HUES64 (cell line): ENCODE measurements around the gene GNAT1.

Source experiments
- H3K27ac ChIP-seq: 2 replicates; pipeline ENCODE4 v1.7.0; 2013; ENCODE audit warnings: low read depth, low read length, inconsistent platforms
- H3K27me3 ChIP-seq: 2 replicates; pipeline ENCODE4 v1.6.1; 2013; ENCODE audit warnings: mild to moderate bottlenecking, low read length; ENCODE audit not compliant: insufficient read depth
- H3K36me3 ChIP-seq: 2 replicates; pipeline ENCODE4 v1.6.1; 2013; ENCODE audit warnings: mild to moderate bottlenecking, low read length; ENCODE audit not compliant: insufficient read depth
- H3K4me1 ChIP-seq: 2 replicates; pipeline ENCODE4 v1.6.1; 2013; ENCODE audit warnings: mild to moderate bottlenecking, low read length, moderate library complexity; ENCODE audit not compliant: insufficient read depth
- H3K4me3 ChIP-seq: 2 replicates; pipeline ENCODE4 v1.5.1; 2013; ENCODE audit warnings: mild to moderate bottlenecking, low read length, moderate library complexity
- H3K9ac ChIP-seq: 2 replicates; pipeline ENCODE4 v1.6.1; 2013; ENCODE audit warnings: mild to moderate bottlenecking, low read depth, low read length
- H3K9me3 ChIP-seq: 2 replicates; pipeline ENCODE4 v1.6.1; 2013; ENCODE audit warnings: low read depth, low read length; ENCODE audit not compliant: insufficient read depth
- WGBS: fragments of 150-250, 120-280 bp; methylation state at CpG from one replicate; pipeline ENCODE4 v1.1.7; 2013; ENCODE audit warnings: missing lambda C conversion rate; 5-methylcytosine and 5-hydroxymethylcytosine counted together

GNAT1 gene

GRCh38 chr3:50169858-50170257 lies 21.6 kb upstream of the GNAT1 start:
- Histone ChIP-seq H3K27me3 (no peaks in the 10 kb centered on the region), H3K9me3 (no peaks in the 10 kb centered on the region), H3K4me1 (peaks cover 23% of the 10 kb centered on the region), H3K36me3 (peaks cover 6% of the 10 kb centered on the region; the same call in 1 of the 2 replicates), H3K4me3 (no peak overlapping the region), H3K9ac (no peak overlapping the region), H3K27ac (no peak overlapping the region)
- WGBS: 88% methylated on average over 1 of the region's 1 CpG

DNA sequence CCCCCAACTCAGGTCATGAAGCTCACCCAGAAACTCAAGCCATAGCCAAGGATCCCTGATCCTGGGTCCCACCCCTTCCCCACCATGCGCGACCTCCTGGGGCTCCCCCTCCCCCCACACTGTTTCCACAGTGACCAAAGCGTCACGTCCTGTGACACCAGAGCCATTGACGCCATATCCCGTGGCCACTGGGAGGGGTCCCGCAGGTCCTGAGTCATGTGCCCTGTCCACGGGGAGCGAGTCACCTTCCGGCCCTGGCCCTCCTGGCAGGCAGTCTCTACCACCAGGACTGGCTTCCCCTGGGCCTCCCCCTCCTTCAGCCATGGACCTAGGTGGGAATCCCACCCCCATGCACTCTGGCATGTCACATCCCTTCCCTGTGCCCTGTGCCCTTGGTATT lies 20.7 kb upstream of the GNAT1 start:
- no peak overlapping the region for H3K27ac ChIP-seq
- no peak overlapping the region for H3K9ac ChIP-seq
- H3K27me3 ChIP-seq: no peaks in the 10 kb centered on the region
- no peak overlapping the region for H3K4me3 ChIP-seq
- H3K36me3 ChIP-seq: peaks cover 13% of the 10 kb centered on the region
- peaks cover 18% of the 10 kb centered on the region for H3K4me1 ChIP-seq
- no peaks in the 10 kb centered on the region for H3K9me3 ChIP-seq
- WGBS: 87% methylated on average over 10 of the region's 10 CpGs

DNA sequence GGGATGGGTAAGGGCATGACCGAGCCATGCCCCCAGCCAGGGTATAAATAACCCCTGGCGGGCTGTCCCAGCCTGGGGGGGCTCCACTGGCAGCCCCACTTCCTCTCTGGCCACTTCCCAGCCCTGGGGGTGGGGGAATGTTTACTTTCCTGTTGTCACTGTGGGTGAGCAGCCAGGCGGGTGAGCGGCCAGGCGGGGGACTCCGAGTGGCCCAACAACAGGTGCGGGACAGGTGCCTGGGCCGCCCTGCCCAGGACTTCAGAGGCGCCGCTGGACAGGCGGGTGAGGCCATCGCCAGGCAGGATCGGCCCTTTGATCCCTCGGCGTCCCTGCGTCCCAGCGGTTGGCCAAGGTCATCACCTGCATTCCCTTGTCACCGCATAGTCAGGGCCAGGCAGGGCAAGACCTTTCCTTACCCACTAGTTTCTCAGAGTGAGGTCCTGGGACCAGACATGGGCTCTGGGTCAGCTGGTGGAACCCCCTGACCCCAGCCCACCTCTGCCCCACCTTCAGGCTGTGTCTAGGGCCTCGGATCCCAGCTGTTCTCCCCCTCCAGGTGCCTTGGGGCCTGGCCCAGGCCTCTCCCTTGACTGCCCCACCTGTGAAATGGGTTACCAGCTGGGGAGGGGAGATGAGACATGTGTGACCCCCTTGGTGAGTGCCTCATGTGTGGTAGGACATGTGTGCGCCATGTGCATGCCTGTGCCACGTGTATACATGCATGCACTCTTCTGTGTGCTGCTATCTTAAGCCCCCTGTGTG lies 19.7 kb upstream of the GNAT1 start:
- no peak overlapping the region for H3K9ac ChIP-seq
- H3K4me1 ChIP-seq: peaks cover 8% of the 10 kb centered on the region; the same call in 1 of the 2 replicates
- peaks cover 22% of the 10 kb centered on the region for H3K36me3 ChIP-seq
- H3K27me3 ChIP-seq: no peaks in the 10 kb centered on the region
- no peaks in the 10 kb centered on the region for H3K9me3 ChIP-seq
- H3K4me3 ChIP-seq: no peak overlapping the region
- 92% methylated on average over 20 of the region's 21 CpGs for WGBS
- H3K27ac ChIP-seq: no peak overlapping the region

DNA sequence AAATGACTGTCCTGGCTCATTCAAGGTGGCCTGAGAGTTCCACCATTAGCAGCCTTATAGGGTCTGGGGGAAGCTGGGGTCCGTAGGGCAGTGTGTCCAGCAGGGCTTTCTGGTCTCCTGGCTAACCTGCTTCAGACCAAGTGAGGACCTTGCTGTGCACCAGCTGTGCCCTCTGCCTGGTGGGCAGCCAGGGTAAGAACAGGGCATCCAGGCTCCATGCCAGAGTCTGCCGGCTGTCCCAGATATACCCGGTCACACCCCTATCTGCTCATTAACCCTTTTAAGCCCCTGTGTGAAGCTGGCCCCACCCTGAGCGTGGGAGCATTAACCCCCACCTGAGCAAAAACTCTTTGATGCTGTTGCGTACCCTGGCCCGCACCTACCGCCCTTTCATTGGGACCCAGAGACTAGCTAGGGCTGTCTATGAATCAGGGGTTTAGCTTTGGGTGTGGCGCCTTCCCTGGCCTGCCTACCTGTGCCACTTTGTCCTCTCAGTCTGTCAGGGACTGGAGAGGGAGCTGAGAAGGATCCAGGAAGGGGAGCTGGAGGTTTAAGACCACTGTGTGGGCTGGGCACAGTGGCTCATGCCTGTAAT lies 18.7 kb upstream of the GNAT1 start:
- no peak overlapping the region for H3K9ac ChIP-seq
- peaks cover 3% of the 10 kb centered on the region; the same call in 1 of the 2 replicates for H3K4me1 ChIP-seq
- no peaks in the 10 kb centered on the region for H3K9me3 ChIP-seq
- no peak overlapping the region for H3K4me3 ChIP-seq
- H3K36me3 ChIP-seq: peaks cover 31% of the 10 kb centered on the region
- 83% methylated on average over 8 of the region's 8 CpGs for WGBS
- no peaks in the 10 kb centered on the region for H3K27me3 ChIP-seq
- H3K27ac ChIP-seq: no peak overlapping the region

- Histone ChIP-seq H3K36me3 (peaks cover 31% of the 10 kb centered on the region), H3K9me3 (no peaks in the 10 kb centered on the region), H3K27ac (no peak overlapping the region), H3K27me3 (no peaks in the 10 kb centered on the region), H3K4me3 (no peak overlapping the region), H3K9ac (no peak overlapping the region), H3K4me1 (no peaks in the 10 kb centered on the region)
- WGBS: 88% methylated on average over 29 of the region's 29 CpGs
These were observed 17.5 kb upstream of the GNAT1 start for GRCh38 chr3:50173685-50174516.

GRCh38 chr3:50174517-50174895 lies 16.9 kb upstream of the GNAT1 start:
- WGBS: 94% methylated on average over 7 of the region's 7 CpGs
- H3K36me3 ChIP-seq: peaks cover 31% of the 10 kb centered on the region
- no peaks in the 10 kb centered on the region for H3K4me1 ChIP-seq
- H3K9ac ChIP-seq: no peak overlapping the region
- no peaks in the 10 kb centered on the region for H3K9me3 ChIP-seq
- H3K27ac ChIP-seq: no peak overlapping the region
- no peak overlapping the region for H3K4me3 ChIP-seq
- no peaks in the 10 kb centered on the region for H3K27me3 ChIP-seq

DNA sequence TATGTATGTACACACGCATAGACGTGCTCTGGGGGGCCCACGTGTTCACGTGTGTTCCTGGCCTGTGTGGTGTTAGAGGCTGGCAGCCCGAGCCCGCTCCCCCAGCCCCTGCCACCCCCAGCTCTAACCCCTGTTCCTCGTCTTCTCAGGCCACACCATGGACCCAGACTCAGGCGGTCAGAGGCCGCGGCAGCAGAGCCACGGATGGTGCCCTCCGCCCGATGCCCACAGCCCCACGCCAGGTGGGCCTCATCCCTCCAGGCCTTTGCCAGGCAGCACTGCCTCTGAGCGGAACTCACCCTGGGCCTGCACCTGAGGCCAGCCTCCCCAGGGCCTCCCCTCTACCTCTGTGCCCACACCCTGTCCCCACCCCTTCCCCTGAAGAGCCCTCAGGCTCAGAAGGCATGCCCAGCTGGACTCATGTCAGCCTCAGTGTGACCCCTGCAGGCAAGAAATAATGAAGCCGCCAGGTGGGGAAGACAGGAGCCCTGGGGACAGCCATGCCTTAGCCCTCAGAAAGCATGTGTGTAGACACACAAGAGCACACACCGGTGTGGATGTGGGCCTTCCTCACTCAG lies 16.4 kb upstream of the GNAT1 start:
- no peaks in the 10 kb centered on the region for H3K9me3 ChIP-seq
- H3K27ac ChIP-seq: no peak overlapping the region
- no peaks in the 10 kb centered on the region for H3K27me3 ChIP-seq
- H3K4me3 ChIP-seq: no peak overlapping the region
- no peak overlapping the region for H3K9ac ChIP-seq
- WGBS: 97% methylated on average over 17 of the region's 17 CpGs
- no peaks in the 10 kb centered on the region for H3K4me1 ChIP-seq
- H3K36me3 ChIP-seq: peaks cover 31% of the 10 kb centered on the region

- Histone ChIP-seq H3K4me3 (no peak overlapping the region), H3K4me1 (no peaks in the 10 kb centered on the region), H3K9me3 (no peaks in the 10 kb centered on the region), H3K36me3 (peaks cover 40% of the 10 kb centered on the region), H3K27ac (no peak overlapping the region), H3K27me3 (no peaks in the 10 kb centered on the region), H3K9ac (no peak overlapping the region)
- 89% methylated on average over 2 of the region's 2 CpGs for WGBS
These were observed 14.1 kb upstream of the GNAT1 start for GRCh38 chr3:50177346-50177745.

DNA sequence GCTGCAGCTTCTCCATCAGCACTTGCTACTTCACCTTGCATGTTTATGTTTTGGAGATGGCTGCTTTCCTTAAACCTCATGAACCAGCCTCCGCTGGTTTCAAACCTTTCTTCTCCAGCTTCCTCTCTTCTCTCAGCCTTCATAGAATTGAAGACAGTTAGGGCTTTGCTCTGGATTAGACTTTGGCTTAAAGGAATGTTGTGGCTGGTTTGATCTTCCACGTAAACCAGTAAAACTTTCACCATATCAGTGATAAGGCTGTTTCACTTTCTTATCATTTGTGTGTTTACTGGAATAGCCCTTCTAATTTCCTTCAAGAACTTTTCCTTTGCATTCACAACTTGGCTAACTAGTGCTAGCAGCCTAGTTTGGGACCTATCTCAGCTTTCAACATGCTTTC lies 11.7 kb upstream of the GNAT1 start:
- Histone ChIP-seq H3K27ac (no peak overlapping the region), H3K36me3 (peaks cover 52% of the 10 kb centered on the region), H3K9ac (no peak overlapping the region), H3K27me3 (no peaks in the 10 kb centered on the region), H3K4me1 (no peaks in the 10 kb centered on the region), H3K4me3 (no peak overlapping the region), H3K9me3 (no peaks in the 10 kb centered on the region)
- no CpG with 5 or more reads among the region's 2 CpGs for WGBS

GRCh38 chr3:50181985-50182384 lies 9.4 kb upstream of the GNAT1 start:
- Histone ChIP-seq H3K9ac (no peak overlapping the region), H3K4me1 (no peaks in the 10 kb centered on the region), H3K27me3 (no peaks in the 10 kb centered on the region), H3K27ac (no peak overlapping the region), H3K36me3 (peaks cover 54% of the 10 kb centered on the region), H3K4me3 (no peak overlapping the region), H3K9me3 (no peaks in the 10 kb centered on the region)
- 94% methylated on average over 5 of the region's 5 CpGs for WGBS
